GM18951 (cell line): ENCODE measurements around the gene PRKCH.
"Not testable (repeated sequence)": the region's sequence is repeated elsewhere in the genome, so short reads cannot be mapped to it uniquely, and the experiment has no call there.

Experiments used
- POLR2A ChIP-seq: IDR thresholded peaks from 4 replicates; pipeline ENCODE4 v1.6.1; 2011; ENCODE audit warnings: mild to moderate bottlenecking; ENCODE audit not compliant: insufficient read length, insufficient read depth; ENCODE audit errors: extremely low read depth
- in situ Hi-C: fragments of 300-500 bp; cut with MboI; formaldehyde crosslinking; loops from one replicate; pipeline ENCODE4 v1.12.0; 2022; ENCODE audit warnings: low sequenced_read_pairs, mixed read lengths, inconsistent platforms; ENCODE audit not compliant: unreplicated experiment

Gene PRKCH

GRCh38 chr14:61290701-61291100 lies 30.7 kb upstream of the PRKCH start:
- TF ChIP-seq POLR2A = no peak
- in situ Hi-C loops = no loop called here

DNA sequence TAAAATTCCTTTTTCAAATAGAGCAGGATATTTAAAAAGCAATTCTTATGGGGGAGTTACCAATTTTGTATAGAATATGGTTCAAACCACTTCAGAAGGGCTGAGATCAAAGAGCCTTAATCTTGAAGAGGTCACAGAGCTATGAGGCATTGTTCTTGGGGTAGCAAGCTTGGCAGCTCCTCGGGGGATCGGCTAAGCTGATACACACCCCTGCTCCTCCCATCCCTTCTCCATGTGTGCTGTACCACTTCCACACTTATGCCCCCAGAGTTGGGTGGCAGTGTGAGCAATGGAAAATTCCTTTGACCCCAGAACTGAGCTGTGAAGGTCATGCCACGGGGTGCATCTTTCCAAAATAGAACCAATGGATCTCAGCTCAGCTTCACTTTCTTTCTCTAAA lies 25.2 kb upstream of the PRKCH start:
- in situ Hi-C loops = no loop called here
- no peak for TF ChIP-seq POLR2A

- in situ Hi-C loops = no loop called here
- TF ChIP-seq POLR2A = no peak
Observed at GRCh38 chr14:61296719-61297502, 24.5 kb upstream of the PRKCH start.

DNA sequence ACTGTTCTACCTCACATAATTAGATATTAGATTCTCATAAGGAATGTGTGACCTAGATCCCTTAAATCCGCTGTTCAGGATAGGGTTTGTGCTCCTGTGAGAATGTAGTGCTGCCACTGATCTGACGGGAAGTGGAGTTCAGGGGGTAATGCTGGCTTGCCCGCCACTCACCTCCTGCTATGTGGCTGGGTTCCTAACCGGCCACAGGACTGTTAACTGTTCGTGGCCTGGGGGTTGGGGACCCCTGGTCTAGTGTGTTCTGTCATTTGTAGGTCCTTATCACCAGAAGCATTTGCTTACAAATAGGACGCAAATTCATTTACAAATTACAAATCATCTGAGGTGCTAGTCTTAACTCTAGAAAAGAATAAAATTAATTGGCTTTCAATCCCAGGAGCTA lies 23.8 kb upstream of the PRKCH start:
- no peak for TF ChIP-seq POLR2A
- in situ Hi-C loops = no loop called here

- no peak for TF ChIP-seq POLR2A
- in situ Hi-C loops = no loop called here
Observed at GRCh38 chr14:61298824-61299223, 22.6 kb upstream of the PRKCH start.

GRCh38 chr14:61300209-61300608 lies 21.2 kb upstream of the PRKCH start:
- in situ Hi-C loops = no loop called here
- TF ChIP-seq POLR2A = no peak

DNA sequence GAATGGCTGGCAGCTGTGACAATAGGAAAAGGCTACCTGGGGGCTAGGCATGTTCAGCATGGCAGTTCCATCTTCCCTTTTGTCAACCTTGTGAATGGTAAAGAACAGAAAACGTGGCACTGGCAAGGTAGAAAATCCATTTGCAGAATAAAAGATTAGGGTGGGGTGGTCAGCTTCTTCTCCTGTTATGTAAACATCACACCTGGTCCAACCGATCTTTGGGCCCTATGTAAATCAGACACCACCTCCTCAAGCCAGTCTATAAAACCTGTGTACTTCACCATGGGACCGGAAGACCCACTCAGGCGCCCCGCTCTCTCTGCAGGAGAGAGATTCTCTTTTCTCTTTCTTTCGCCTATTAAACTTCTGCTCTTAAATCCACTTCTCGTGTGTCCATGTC lies 20.6 kb upstream of the PRKCH start:
- in situ Hi-C loops = no loop called here
- no peak for TF ChIP-seq POLR2A

DNA sequence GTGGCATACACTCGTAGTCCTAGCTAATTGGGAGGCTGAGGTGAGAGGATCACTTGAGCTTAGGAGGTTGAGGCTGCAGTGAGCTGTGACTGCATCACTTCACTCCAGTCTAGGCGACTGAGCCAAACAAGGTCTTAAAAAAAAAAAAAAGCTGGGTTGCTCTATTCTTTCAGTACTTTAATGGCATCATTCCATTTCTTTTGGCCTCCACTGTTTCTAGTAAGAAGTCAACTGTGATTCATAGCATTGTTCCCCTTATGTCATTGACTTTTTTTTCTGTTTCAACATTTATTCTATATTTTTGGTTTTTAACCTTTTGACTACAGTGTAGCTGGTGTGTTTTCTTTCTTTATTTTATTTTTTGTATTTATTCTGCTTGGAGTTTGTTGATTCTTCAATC lies 16.7 kb upstream of the PRKCH start:
- TF ChIP-seq POLR2A = no peak
- in situ Hi-C loops = no loop called here

- no peak for TF ChIP-seq POLR2A
- in situ Hi-C loops = no loop called here
Observed at GRCh38 chr14:61308198-61308597, 13.2 kb upstream of the PRKCH start.

DNA sequence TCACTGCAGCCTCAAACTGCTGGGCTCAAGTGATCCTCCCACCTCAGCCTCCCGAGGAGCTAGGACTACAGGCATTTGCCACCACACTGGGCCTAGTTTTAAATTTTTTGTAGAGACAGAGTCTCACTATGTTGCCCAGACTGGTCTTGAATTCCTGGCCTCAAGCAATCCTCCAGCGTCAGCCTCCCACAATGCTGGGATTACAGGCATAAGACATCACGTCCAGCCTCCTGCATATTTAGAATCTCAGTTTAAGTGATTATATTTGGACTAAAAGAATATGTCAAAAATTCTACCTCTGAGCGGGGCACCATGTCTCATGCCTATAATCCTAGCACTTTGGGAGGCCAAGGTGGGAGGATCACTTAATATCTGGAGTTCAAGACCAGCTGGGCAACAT lies 12.7 kb upstream of the PRKCH start:
- in situ Hi-C loops = not testable (repeated sequence)

DNA sequence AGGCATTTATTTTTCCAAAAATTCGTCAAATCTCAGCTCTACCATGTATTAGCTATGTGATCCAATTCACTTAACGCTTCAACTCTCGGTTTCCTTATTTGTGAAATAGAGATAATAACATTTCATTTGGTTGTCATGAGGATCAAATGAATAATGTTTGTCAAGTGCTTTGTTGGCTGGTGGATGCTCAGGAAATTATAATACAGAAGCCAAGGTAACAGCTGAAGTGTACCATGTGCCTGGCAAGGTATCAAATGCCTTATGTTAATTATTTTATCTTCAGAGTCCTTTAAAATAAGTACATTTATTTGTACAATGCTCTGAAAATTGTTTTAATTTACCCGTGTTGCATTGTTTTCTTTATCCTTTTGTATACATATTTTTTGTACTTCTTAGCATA lies 6.1 kb upstream of the PRKCH start:
- in situ Hi-C loops = no loop called here
- TF ChIP-seq POLR2A = no peak

- in situ Hi-C loops = no loop called here
- no peak for TF ChIP-seq POLR2A
Observed at GRCh38 chr14:61319086-61319485, 2.3 kb upstream of the PRKCH start.

- TF ChIP-seq POLR2A = no peak
- in situ Hi-C loops = no loop called here
Observed at GRCh38 chr14:61319706-61320105, 1.7 kb upstream of the PRKCH start.

- in situ Hi-C loops = not testable (repeated sequence)
Observed at GRCh38 chr14:61320170-61320569, 1.2 kb upstream of the PRKCH start.

- in situ Hi-C loops = no loop called here
- no peak for TF ChIP-seq POLR2A
Observed at GRCh38 chr14:61320806-61321384, 484 bp upstream of the PRKCH start.
